ENCODE measurements around the gene GUCA2B.

- TF ChIP-seq CTCF (IDR thresholded peaks at IDR 0.05; ENCODE audit: insufficient read depth, low read depth, low read length) = no peak
- no peak for TF ChIP-seq EZH2 (IDR thresholded peaks at IDR 0.05; ENCODE audit: insufficient read depth, low read length)
Measured at GRCh38 chr1:42144711-42145388, 8.4 kb upstream of the GUCA2B start.
